SK-N-MC (cell line): Measurements from ENCODE around the gene PFKP.

Source experiments
- EZH2 ChIP-seq: fragments of 200-600 bp; sonication (generic); IDR thresholded peaks from one replicate; pipeline ENCODE4 v1.6.1; 2017; ENCODE audit warnings: antibody characterized with exemption
- FOXP2 ChIP-seq: optimal IDR thresholded peaks from 2 replicates; pipeline ENCODE3; 2011; ENCODE audit warnings: mild to moderate bottlenecking, moderate library complexity; ENCODE audit not compliant: insufficient read depth; ENCODE audit errors: extremely low read length, control extremely low read depth
- POLR2AphosphoS5 ChIP-seq: IDR thresholded peaks from 2 replicates; pipeline ENCODE4 v1.6.1; 2012; ENCODE audit warnings: mild to moderate bottlenecking, low read depth, low read length, borderline replicate concordance

DNA sequence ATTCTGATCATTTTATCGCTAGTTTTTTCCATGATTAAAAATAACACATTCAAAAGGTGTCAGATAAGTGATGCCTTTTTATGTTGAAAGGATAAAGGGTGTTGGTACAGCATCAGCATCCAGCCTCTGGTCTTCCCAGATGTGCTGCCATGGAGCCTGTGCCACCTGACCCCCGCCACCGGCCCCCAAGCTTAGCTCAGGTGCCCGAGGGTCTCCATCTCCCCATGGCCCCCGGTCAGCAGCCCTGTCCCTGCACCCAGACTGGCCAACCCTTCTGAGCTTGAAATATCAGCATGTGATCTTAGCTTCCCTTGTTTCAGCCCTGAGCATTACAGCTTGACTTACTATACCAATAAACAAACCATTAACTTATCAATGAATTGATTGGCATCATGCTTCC, 24.6 kb downstream of the PFKP start:
- no peak for TF ChIP-seq EZH2
- TF ChIP-seq FOXP2: no peak
- TF ChIP-seq POLR2AphosphoS5: no peak
